ENCODE data around the gene PTPRA.

PTPRA gene

DNA sequence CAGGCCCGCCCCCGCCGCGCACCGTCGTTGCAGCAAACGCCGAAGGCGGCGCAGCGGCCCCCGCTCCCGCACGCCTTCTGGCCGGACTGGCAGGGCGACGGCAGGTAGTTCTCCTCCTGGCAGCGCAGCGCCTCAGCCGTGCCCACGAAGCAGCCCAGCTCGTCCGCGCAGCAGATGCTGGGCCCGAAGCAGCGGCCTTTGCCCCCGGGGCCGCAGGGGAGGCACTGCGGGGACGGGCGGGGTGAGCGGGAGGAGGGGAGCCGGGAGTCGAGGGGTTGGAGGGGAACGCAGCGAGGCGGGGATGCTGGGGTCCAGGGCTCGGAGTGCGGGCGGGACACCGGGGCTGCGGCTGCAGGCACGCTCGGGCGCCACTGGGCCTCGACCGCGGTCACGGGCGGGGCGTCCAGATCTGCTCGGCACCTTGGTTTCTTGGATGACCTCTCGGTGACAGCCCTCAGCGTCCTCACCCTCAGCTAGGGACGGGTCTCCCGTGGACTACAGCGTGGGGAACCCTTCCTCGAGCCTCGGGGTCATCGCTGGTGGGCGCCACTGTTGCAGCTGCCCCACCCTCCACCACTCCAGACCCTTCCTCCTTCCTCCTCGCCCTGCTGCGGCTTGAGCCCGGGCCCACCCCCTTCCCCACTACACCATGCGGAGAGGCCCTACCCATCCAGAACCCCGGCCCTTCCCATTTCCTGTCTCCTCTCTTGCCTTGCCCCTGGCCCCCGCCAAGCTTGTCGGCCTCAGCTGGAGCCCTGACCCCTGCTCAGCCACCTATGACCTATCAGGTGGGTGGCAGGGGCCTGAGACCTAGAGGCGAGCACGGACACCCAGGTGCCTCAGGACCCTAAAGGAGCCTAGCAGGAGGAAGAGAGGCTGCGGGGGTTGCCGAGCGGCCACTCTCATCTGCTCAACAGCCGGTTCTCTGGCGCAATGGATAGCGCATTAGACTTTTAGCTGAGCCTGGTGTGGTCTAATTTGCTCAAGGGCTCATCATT, 210.0 kb downstream of the PTPRA start:
- DNase-seq, result no peak

DNA sequence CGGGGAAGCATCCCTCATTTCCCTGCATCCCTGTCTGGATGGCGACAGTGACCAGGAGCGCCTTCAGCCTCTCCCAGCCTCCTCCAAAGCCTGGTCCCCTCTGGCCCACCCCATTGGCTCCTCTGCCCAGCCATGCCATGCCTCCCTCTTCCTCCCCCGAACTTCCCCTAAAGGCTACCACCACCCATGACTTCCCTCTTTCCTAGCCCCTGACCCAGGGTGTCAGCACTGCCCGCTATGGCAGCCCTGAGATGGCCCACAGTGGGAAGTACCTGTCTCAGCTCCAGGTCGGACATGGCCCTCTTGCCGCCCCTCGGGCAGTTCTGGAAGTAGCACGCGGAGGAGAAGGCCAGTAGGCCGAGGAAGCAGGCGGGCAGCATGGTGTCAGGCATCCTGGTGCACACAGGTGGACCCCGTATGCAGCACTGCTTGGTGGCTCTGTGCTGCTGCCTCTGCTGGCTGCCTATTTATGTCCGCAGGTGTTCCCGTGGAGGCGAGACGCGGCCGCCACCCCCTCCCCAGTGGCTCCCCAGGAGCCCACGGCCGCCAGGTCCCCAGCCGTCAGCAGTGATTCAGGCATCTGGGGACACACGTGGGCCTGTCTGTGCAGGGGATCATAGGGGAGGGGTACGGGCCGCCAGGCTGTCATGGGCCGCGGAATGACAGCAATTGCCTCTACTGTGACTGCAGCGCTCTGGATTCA, 211.2 kb downstream of the PTPRA start, which contains the start of gene AVP:
TSS of gene AVP (minus strand) at position 442 of the 703 bp plus-strand sequence. CDS start at position 392, 50 bp downstream.
- DNase-seq, result no peak

DNA sequence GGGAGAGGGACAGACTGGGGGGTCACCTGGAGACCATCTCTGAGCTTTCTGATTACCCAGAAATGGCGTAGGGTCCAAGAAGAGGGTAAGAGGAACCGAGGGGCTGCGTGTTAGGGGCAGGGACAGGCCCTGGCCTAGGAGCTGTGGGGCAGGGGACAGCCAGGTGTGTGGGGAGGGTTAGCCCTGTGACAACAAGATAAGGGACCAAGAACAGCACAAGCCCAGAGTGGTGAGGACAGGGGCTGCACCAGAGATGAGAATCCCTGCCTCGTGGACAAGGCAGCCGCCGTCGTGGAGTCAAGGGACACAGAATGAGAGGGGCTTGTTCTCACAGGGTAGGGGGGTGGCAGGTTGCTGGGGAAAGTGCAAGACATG, 211.7 kb downstream of the PTPRA start:
- DNase-seq, result no peak

DNA sequence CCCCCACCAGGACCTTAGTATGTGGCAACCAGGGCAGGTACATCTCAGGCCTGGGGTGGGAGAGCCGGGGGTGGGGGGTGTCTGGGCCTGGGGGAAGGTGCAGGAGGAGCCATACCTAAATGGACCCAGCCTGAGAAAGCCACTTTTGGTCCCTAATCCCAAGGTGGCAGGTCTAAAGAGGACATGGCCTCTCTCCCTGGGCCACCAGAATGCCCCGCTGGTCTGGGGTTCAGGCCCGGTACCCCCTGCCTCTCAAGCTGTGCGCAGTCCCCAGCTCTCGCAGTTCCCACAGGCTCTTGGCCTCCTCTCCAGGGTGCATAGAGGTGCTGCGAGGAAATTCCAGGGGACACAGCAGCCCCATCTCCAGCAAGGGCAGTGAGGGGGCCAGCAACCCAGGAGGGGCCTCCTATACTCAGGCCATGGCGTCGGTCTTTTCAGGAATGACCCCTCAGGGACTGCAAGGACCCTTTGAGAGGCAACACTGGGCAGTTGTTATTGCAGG, 212.3 kb downstream of the PTPRA start:
- no peak for DNase-seq

DNA sequence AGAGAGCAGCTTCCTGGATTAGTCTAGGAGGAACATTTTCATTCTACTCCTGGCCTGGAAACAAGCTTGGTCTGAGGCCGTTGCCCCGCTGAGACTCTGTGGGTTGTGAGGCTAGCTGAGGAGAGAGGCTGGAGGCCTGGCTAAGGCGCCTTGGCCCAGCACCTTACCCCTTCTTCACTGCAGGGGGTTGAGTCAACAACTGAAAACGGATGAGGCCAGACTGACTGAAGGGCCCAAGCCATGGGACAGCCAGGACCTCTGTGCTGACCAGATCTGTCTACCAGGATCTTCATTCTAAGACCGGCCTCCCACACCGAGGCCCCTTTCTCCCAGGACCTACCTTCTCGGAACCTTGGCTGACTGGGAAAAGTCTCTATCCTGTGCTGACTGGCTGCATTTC, 214.8 kb downstream of the PTPRA start:
- no peak for DNase-seq
